SK-N-SH treated with all-trans-retinoic acid at 6 μM for 48 hours (cell line): ENCODE measurements around the gene GSE1.

ENCODE experiments used
- ATAC-seq: fragments of 200-7000 bp; cut with Tn5 transposase; 3 replicates; pipeline ENCODE4 v1.9.1; 2020; ENCODE audit warnings: mild to moderate bottlenecking, moderate library complexity
- ARNTL ChIP-seq: fragments of 450-650 bp; formaldehyde crosslinking; IDR thresholded peaks from 2 replicates; pipeline ENCODE4 v1.5.0; 2020; ENCODE audit warnings: low read depth, mild to moderate bottlenecking, moderate library complexity, borderline replicate concordance
- BACH2 ChIP-seq: fragments of 250-450 bp; sonication (Bioruptor Pico); IDR thresholded peaks from 2 replicates; pipeline ENCODE4 v1.9.0; 2021; ENCODE audit warnings: mild to moderate bottlenecking, borderline replicate concordance
- CREB5 ChIP-seq: fragments of 250-450 bp; sonication (Bioruptor Pico); IDR thresholded peaks from 2 replicates; pipeline ENCODE4 v1.5.1; 2020; ENCODE audit warnings: low read depth, mild to moderate bottlenecking, moderate library complexity
- CSDC2 ChIP-seq: fragments of 250-450 bp; sonication (Bioruptor Pico); IDR thresholded peaks from 2 replicates; pipeline ENCODE4 v1.5.0; 2020; ENCODE audit warnings: mild to moderate bottlenecking, moderate library complexity
- CSRNP3 ChIP-seq: fragments of 250-450 bp; sonication (Bioruptor Pico); IDR thresholded peaks from 2 replicates; pipeline ENCODE4 v1.5.1; 2021; ENCODE audit warnings: mild to moderate bottlenecking, moderate library complexity
- GLIS3 ChIP-seq: fragments of 250-450 bp; sonication (Bioruptor Pico); IDR thresholded peaks from 2 replicates; pipeline ENCODE4 v1.5.0; 2020; ENCODE audit warnings: mild to moderate bottlenecking, moderate library complexity
- ISL1 ChIP-seq: fragments of 250-450 bp; sonication (Bioruptor Pico); IDR thresholded peaks from 2 replicates; pipeline ENCODE4 v2.1.2; 2022; ENCODE audit warnings: mild to moderate bottlenecking, moderate library complexity
- OSR1 ChIP-seq: fragments of 250-450 bp; sonication (Bioruptor Pico); IDR thresholded peaks from 2 replicates; pipeline ENCODE4 v1.8.0; 2022; ENCODE audit warnings: moderate library complexity, mild to moderate bottlenecking, inconsistent platforms
- PATZ1 ChIP-seq: fragments of 250-450 bp; sonication (Bioruptor Pico); IDR thresholded peaks from 2 replicates; pipeline ENCODE4 v1.8.0; 2020; ENCODE audit warnings: mild to moderate bottlenecking, moderate library complexity, borderline replicate concordance
- POU6F1 ChIP-seq: fragments of 250-450 bp; sonication (Bioruptor Pico); IDR thresholded peaks from 2 replicates; pipeline ENCODE4 v1.8.0; 2021; ENCODE audit warnings: low read depth, mild to moderate bottlenecking, moderate library complexity, borderline replicate concordance
- PPARA ChIP-seq: fragments of 250-450 bp; sonication (Bioruptor Pico); IDR thresholded peaks from 2 replicates; pipeline ENCODE4 v1.5.0; 2020; ENCODE audit warnings: mild to moderate bottlenecking, borderline replicate concordance
- RARB ChIP-seq: fragments of 250-450 bp; sonication (Bioruptor Pico); IDR thresholded peaks from 2 replicates; pipeline ENCODE4 v1.8.0; 2021; ENCODE audit warnings: mild to moderate bottlenecking, moderate library complexity
- TCF4 ChIP-seq: fragments of 250-450 bp; sonication (Bioruptor Pico); IDR thresholded peaks from 2 replicates; pipeline ENCODE4 v1.8.0; 2021; ENCODE audit warnings: mild to moderate bottlenecking, moderate library complexity, borderline replicate concordance
- TOX ChIP-seq: fragments of 250-450 bp; sonication (Bioruptor Pico); IDR thresholded peaks from 2 replicates; pipeline ENCODE4 v1.8.0; 2021; ENCODE audit warnings: mild to moderate bottlenecking, moderate library complexity, borderline replicate concordance
- TSHZ2 ChIP-seq: fragments of 250-450 bp; sonication (Bioruptor Pico); IDR thresholded peaks from 2 replicates; pipeline ENCODE4 v1.5.0; 2020; ENCODE audit warnings: mild to moderate bottlenecking, moderate library complexity
- ZFP3 ChIP-seq: fragments of 250-450 bp; sonication (Bioruptor Pico); IDR thresholded peaks from 2 replicates; pipeline ENCODE4 v1.5.0; 2020; ENCODE audit warnings: mild to moderate bottlenecking, moderate library complexity
- ZNF565 ChIP-seq: fragments of 450-650 bp; formaldehyde crosslinking; conservative IDR thresholded peaks from 2 replicates; pipeline ENCODE4 v1.5.0; 2020; ENCODE audit warnings: low read depth, mild to moderate bottlenecking, moderate library complexity
- ZNF70 ChIP-seq: fragments of 450-650 bp; formaldehyde crosslinking; IDR thresholded peaks from 2 replicates; pipeline ENCODE4 v1.5.0; 2020; ENCODE audit warnings: mild to moderate bottlenecking, moderate library complexity
- ZNF8 ChIP-seq: fragments of 450-650 bp; formaldehyde crosslinking; IDR thresholded peaks from 2 replicates; pipeline ENCODE4 v1.5.0; 2020; ENCODE audit warnings: mild to moderate bottlenecking, moderate library complexity

Gene GSE1

GRCh38 chr16:85651629-85652430, 38.7 kb downstream of the GSE1 start:
- no peak for TF ChIP-seq CREB5 (CRISPR knock-in tag)
- TF ChIP-seq OSR1 (CRISPR knock-in tag), result no peak
- TF ChIP-seq ARNTL (CRISPR knock-in tag), result no peak
- no peak for TF ChIP-seq ISL1 (CRISPR knock-in tag)
- no peak for TF ChIP-seq ZNF565 (CRISPR knock-in tag)
- no peak for TF ChIP-seq POU6F1 (CRISPR knock-in tag)
- no peak for TF ChIP-seq TCF4 (CRISPR knock-in tag)
- no peak for TF ChIP-seq ZNF8
- no peak for TF ChIP-seq TSHZ2
- no peak for TF ChIP-seq CSDC2 (CRISPR knock-in tag)
- no peak for TF ChIP-seq PPARA (CRISPR knock-in tag)
- ATAC-seq, result peak; percentile 7

- ATAC-seq, result peak; percentile 88
- TF ChIP-seq GLIS3 (CRISPR knock-in tag), result 0 out of 2 replicates have a peak, but pooled peaks have one; percentile 31
- no peak for TF ChIP-seq BACH2 (CRISPR knock-in tag)
- 0 out of 2 replicates have a peak, but pooled peaks have one; percentile 31 for TF ChIP-seq TSHZ2
- TF ChIP-seq PPARA (CRISPR knock-in tag), result no peak
- no peak for TF ChIP-seq CSRNP3 (CRISPR knock-in tag)
- TF ChIP-seq RARB (CRISPR knock-in tag), result no peak
- no peak for TF ChIP-seq ZFP3 (CRISPR knock-in tag)
- peak; percentile 55; the same call in 1 of the 2 replicates for TF ChIP-seq ZNF70
- TF ChIP-seq ZNF8, result no peak
- no peak for TF ChIP-seq TOX (CRISPR knock-in tag)
- no peak for TF ChIP-seq PATZ1 (CRISPR knock-in tag)
These were observed 39.5 kb downstream of the GSE1 start for GRCh38 chr16:85652431-85653221.
